NCI-H1694 treated with DMSO at 0.1 percent for 48 hours (cell line): ENCODE results near the gene PHACTR2.
A peak's percentile ranks its signal among the peaks of the same experiment; 100 is the strongest.
"Not testable (repeated sequence)": the region's sequence is repeated elsewhere in the genome, so short reads cannot be mapped to it uniquely, and the experiment has no call there.

ENCODE experiments used
- DNase-seq: peaks from one replicate; lab custom pipeline; 2025; lab: John Stamatoyannopoulos, UW

Gene PHACTR2

GRCh38 chr6:143810745-143811144 is 133.0 kb downstream of the PHACTR2 start:
- DNase-seq, result no peak

DNA sequence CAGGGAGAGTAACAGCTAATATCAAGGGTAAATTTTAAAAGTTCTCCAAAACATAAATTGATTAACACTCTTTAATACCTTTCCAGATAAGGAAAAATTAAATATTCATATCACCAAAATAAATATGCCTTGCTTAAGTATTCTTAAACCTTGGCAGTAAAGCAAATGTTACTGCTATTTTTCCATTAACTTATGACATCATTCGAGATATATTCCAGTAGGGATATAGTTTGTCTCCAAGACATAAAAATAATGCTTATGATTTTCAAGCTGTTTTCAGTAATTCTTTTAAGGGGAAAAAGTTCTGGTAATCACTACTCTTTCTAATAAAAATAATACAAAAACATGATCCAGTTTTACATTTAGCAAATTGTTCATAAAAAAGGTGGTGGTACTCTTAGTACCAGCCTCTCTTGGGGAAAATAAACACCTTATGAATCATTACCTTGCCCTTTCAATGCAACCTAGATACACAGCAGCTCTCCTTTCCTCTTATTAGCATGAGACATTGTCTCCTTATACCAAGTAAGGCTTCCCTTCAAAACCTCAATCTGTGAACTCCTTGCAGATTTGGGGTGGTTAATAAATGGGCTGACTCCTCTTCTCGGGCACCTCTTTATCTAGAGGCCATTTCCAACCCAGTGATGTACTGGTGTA is 133.9 kb downstream of the PHACTR2 start:
- DNase-seq, result no peak

- DNase-seq, result no peak
Observed at GRCh38 chr6:143817621-143818020, 139.9 kb downstream of the PHACTR2 start.

GRCh38 chr6:143821359-143821758 is 143.6 kb downstream of the PHACTR2 start:
- no peak for DNase-seq

DNA sequence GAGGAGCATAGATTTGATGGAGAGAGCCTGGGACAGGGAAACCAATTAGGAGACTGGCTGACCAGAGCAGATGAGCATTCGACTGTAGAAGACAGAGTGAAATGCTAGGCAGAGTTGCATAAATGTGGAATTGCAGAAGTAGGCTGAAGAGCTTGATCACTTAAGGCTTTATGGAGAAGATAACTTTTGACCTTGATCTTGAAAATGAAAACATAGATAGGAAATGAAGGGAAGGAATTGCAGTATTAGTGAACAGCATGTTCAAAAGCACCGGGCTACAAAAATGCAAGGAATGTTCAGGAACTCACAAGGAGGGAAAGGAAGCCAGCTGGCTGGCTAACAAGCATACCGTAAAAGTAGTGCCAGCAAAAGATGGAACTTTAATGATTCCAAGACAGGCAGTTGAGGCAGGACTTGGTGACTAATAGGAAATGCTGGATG is 144.8 kb downstream of the PHACTR2 start:
- DNase-seq, result no peak

- no peak for DNase-seq
Observed at GRCh38 chr6:143823548-143823947, 145.8 kb downstream of the PHACTR2 start.

- no peak for DNase-seq
Observed at GRCh38 chr6:143828572-143828971, 150.8 kb downstream of the PHACTR2 start.

- DNase-seq, result no peak
Observed at GRCh38 chr6:143836150-143836549, 158.4 kb downstream of the PHACTR2 start.

GRCh38 chr6:143838395-143838794 is 160.6 kb downstream of the PHACTR2 start:
- DNase-seq, result no peak

DNA sequence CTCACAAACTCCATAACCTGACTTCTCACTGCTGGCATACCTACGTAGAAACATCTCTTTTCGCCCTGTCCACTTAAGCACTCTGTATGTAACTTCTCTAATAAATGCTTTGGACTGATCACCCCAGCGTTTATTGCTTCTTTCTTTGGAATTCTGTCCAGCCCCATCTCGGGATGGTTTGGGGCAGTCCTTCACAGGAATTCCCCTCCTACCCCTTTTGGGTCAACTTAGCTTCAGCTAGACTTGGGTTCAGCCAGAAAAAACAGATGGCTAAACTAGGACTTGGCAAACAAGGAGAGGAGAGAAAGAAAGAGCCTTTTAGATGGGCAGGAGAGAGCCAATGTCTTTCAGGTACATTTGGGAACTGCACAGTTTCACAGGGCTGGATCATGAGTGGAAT is 161.4 kb downstream of the PHACTR2 start:
- no peak for DNase-seq

- DNase-seq, result no peak
Observed at GRCh38 chr6:143840595-143841265, 163.0 kb downstream of the PHACTR2 start.

DNA sequence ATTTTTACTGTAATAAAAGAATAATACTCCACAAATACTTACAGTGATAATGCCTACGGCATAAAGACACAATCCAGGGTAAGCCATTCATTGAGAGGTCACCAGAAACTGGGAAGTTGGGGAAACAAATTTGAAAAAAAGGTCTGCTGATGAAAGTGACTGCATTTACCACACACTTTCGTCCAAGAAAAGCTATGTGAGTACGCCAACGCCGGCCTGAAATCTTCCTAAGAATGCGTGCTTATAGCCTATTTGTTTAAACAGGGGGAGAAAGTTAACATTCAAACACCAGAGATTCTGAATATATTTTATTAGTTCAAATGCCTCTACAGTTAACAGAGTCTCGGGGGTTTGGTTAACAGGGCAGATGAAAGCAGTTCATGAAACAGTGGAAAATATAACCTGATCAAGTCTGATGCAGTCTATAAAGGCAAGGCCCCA is 164.7 kb downstream of the PHACTR2 start:
- DNase-seq, result peak; percentile 24

- peak; percentile 74 for DNase-seq
Observed at GRCh38 chr6:143842902-143843676, 165.3 kb downstream of the PHACTR2 start, which contains the start of gene LTV1. Gene LTV1 (plus strand): TSS chr6:143843338. CDS start chr6:143843478, 140 bp downstream.

DNA sequence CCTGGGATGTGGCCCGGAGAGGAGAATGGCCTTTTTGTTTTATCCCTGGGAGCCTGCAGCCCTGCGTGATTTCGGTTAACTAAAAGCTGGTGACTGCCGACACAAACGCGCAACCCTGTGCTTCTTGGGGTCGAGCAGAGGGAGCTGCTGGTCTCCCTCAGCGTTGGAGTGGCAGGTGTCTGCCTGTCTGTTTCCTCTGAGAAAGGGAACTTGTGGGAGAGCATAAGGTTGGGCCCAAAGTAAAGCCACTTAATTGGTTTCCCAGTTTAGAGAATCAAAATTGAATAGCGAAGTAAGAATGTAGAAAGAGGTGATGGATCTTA is 165.9 kb downstream of the PHACTR2 start:
- DNase-seq, result no peak

GRCh38 chr6:143844006-143844405 is 166.2 kb downstream of the PHACTR2 start:
- DNase-seq, result no peak

- DNase-seq, result no peak
Observed at GRCh38 chr6:143845033-143845432, 167.3 kb downstream of the PHACTR2 start.

DNA sequence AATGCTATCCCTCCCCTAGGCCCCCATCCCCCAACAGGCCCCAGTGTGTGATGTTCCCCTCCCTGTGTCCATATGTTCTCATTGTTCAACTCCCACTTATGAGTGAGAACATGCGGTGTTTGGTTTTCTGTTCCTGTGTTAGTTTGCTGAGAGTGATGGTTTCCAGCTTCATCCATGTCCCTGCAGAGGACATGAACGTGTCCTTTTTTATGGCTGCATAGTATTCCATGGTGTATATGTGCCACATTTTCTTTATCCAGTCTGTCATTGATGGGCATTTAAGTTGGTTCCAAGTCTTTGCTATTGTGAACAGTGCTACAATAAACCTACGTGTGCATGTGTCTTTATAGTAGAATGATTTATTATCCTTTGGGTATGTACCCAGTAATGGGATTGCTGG is 173.9 kb downstream of the PHACTR2 start:
- DNase-seq, result not testable (repeated sequence)

DNA sequence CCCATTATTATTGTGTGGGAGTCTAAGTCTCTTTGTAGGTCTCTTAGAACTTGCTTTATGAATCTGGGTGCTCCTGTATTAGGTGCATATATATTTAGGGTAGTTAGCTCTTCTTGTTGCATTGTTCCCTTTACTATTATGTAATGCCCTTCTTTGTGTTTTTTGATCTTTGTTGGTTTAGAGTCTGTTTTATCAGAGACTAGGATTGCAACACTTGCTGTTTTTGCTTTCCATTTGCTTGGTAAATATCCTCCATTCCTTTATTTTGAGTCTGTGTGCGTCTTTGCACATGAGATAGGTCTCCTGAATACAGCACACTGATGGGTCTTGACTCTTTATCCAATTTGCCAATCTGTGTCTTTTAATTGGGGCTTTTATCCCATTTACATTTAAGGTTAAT is 177.3 kb downstream of the PHACTR2 start:
- not testable (repeated sequence) for DNase-seq

DNA sequence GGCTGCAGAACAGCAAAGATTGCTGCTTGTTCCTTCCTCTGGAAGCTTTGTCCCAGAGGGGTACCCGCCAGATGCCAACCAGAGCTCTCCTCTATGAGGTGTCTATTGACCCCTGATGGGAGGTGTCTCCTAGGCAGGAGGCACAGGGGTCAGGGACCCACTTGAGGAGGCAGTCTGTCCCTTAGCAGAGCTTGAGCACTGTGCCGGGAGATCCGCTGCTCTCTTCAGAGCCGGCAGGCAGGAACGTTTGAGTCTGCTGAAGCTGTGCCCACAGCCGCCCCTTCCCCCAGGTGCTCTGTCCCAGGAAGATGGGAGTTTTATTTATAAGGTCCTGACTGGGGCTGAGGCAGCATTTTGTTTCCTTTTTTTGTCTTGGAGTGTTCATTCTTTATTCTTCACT is 179.0 kb downstream of the PHACTR2 start:
- not testable (repeated sequence) for DNase-seq

GRCh38 chr6:143857651-143858050 is 179.9 kb downstream of the PHACTR2 start:
- no peak for DNase-seq

DNA sequence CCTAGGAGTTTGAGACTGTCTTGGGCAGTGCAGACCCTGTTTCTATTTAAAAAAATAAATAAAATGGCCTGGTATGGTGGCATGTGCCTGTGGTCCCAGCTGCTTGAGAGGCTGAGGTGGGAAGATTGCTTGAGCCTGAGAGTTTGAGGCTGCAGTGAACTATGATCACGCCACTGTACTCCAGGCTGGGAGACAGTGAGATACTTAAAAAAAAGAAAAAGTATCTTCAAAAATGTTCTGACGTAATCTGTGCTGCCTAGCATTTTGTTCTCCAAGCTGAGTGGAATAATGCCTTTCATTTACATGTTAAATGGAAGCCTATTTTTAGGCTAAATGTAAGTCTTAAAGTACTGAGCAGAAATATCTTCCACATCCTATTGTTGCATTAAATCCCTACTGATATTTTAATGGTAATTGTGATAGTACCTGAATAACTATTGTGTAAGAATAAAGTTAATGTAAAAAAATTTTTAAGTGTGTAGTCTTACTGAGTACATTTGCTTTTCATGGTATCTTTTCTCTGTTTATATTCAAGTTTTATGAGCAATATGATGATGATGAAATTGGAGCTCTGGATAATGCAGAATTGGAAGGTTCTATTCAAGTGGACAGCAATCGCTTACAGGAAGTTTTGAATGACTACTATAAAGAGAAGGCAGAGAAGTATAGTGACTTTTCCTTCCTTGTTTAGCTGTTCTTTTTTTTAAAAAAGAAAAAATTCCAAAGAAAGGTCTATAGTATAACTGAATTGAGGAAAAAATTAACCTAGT is 182.3 kb downstream of the PHACTR2 start:
- no peak for DNase-seq

DNA sequence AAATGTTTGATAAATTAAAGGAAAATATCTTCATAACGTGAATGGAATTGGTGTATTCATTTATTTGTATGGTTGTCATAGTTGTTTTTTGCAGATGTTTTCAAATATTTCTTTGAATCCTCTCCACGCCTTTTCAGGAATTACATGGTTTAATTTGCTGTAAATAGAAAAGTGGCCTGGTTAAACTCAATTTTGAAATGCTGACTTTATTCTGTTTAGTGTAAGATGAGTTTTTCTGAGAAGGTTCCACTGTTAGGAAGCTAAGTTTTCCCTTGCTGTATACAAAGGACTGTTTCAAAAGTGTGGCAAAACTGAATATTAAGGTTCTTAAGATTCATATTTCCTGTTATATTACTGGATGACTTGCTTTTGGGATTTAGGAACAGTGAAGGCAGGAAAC is 186.0 kb downstream of the PHACTR2 start:
- DNase-seq, result no peak
